ENCODE results near the gene P4HTM.

Gene P4HTM

GRCh38 chr3:49009396-49009795, 19.4 kb downstream of the P4HTM start:
- no peak for DNase-seq

DNA sequence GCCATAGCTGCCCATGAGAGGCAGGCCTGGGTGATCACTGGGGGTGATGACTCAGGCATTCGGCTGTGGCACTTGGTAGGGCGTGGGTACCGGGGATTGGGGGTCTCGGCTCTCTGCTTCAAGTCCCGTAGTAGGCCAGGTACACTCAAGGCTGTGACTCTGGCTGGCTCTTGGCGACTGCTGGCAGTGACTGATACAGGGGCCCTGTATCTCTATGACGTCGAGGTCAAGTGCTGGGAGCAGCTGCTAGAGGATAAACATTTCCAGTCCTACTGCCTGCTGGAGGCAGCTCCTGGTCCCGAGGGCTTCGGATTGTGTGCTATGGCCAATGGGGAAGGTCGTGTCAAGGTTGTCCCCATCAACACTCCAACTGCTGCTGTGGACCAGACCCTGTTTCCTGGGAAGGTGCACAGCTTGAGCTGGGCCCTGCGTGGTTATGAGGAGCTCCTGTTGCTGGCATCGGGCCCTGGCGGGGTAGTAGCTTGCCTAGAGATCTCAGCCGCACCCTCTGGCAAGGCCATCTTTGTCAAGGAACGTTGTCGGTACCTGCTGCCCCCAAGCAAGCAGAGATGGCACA, 22.5 kb downstream of the P4HTM start:
- no peak for DNase-seq

GRCh38 chr3:49013113-49013737, 23.2 kb downstream of the P4HTM start:
- DNase-seq: no peak

DNA sequence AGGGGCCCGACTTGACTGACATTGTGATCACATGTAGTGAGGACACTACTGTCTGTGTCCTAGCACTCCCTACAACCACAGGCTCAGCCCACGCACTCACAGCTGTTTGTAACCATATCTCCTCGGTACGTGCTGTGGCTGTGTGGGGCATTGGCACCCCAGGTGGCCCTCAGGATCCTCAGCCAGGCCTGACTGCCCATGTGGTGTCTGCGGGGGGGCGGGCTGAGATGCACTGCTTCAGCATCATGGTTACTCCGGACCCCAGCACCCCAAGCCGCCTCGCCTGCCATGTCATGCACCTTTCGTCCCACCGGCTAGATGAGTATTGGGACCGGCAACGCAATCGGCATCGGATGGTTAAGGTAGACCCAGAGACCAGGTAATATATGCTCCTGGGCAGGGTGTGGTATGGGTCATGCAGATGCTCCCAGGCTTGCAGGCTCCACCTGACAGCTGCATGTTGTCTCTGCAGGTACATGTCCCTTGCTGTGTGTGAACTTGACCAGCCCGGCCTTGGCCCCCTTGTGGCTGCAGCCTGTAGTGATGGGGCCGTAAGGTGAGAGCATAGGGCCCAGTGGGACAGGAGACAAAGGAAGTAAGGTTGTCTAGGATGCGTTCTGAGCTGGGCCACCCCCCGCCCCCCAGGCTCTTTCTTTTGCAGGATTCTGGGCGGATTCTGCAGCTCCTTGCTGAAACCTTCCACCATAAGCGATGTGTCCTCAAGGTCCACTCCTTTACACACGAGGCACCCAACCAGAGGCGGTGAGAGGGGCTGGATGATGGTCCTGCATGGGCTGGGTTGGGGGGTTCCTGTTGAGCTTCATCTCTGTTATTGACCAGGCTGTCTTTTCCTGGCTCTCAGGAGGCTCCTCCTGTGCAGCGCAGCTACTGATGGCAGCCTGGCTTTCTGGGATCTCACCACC, 24.0 kb downstream of the P4HTM start:
- DNase-seq: peak; percentile 60

DNA sequence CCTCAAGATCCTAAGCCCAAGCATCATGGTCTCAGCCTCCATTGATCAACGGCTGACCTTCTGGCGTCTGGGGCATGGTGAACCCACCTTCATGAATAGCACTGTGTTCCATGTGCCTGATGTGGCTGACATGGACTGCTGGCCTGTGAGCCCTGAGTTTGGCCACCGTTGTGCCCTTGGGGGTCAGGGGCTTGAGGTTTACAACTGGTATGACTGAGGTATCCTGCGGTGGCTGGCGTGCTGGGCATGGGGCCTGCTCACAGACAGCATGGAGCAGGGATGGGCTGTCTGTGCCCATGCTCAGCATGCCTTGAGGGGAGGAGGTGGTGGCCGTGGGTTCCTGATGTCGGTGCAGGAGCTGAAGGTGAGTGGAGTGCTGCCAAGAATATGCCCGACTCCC, 25.0 kb downstream of the P4HTM start:
- no peak for DNase-seq

GRCh38 chr3:49015765-49016164, 25.7 kb downstream of the P4HTM start:
- DNase-seq: no peak

- no peak for DNase-seq
Measured at GRCh38 chr3:49016414-49017228, 26.6 kb downstream of the P4HTM start.

- DNase-seq: no peak
Measured at GRCh38 chr3:49017229-49017970, 27.4 kb downstream of the P4HTM start.

DNA sequence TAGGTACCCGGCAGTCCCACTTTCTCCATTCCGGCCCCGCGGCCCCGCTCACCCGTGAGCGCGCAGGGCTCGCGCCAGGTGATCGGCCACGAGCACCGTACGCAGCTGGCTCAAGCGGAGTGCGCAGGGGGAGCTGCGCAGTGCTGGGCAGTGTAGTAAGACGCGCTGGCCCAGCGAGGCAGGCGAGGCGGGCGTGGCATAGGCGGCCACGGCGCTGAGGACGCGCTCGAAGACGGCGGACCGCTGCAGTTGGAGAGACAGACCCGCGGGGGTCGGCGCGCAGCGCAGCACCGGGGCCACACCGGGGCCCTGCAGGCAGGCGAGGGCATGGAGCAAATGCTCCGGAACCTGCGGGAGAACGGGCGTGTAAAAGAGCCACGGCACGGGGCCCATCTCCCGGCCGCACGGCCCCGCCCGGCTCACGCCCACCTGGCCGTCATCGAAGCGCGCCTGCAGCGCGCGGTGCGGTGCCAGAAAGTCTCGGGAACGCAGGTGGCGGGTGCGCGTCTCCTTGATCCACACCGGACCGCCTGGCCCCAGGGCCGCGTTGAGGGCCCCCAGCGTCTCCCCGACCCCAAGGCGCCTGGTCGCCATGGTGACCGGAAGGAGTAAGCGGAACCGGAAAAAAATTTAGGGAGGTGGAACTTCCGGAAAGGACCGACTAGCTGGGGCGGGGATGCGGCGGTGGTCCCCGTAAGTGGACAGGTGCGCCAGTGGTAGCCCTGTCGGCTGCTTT, 28.1 kb downstream of the P4HTM start, which contains the start of gene DALRD3:
Gene DALRD3 (minus strand): TSS at position 610 of the 736 bp plus-strand sequence. CDS start 16 bp downstream, at position 594.
- peak; percentile 81 for DNase-seq

- no peak for DNase-seq
Measured at GRCh38 chr3:49018707-49019006, 28.6 kb downstream of the P4HTM start.

GRCh38 chr3:49019941-49020329, 29.9 kb downstream of the P4HTM start:
- DNase-seq: no peak

DNA sequence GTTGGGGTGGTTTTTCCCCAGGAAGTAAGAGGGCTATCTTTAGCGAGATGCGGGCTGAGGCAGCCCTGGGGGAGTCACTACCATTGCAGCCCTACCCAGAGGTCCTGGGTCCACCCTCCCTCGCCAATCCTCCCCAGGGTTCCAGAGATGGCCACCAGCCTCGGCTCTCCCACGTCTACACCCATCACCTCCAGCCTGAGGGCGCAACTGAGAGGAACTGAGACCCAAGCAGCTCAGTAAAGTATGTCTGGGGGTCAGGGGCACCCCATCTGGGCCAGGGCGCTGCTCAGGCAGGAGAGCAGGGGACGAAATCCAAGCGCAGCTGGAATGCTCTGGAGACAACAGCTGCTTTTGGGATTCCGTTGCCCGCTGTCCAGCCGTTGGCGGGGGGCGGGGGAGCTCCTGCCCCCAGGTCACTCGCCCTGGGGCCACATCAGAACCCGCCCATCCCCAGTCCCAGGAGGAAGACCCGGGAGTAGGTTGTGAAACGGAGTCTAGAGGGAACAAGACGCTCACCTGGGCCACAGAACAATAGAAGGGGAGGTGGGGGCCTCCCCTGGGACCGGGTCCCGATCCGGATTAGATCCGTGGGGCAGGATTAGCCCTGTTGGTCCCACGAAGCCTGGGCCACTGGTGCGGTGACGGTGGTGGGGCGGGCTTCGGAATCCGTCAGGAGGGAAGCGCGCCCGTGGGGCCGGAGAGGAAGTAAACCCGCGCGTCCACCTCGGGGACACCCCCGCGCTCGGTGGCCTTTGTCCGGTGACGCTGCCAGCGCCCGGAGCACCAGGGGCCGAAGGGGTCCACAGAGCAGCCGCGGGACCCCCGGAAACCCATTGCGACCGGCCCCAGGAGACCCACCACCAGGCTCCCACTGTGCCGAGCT, 30.5 kb downstream of the P4HTM start:
- DNase-seq: peak; percentile 59

DNA sequence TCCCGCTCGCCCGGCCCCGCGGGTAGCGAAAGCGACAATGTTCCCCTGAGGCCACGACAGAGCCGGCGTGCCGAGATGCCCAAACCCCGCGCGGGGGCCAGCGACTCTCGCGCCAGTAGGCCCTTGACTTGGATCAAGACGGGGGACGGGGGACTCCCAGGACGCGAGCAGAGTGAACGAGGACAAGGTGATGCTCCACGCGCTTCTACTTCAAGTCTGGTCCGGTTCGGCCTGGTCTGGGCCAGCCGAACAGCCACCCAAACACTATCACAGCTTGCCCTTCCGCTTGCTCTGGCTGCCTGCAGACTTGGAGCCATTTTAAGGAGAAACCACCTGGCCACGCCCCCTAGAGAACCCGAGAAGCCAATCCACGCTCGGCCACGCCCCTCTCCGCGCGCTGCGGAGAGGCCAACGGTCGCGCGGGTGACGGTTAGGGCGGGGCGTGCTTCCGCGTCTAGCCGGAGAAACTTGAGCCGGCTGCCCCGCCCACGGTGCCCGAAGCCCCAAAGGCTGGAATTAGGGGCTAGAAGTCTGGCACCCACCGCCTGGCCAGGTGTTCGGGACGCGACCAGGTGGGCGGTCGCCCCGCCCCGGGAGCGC, 31.3 kb downstream of the P4HTM start:
- peak; percentile 99 for DNase-seq

DNA sequence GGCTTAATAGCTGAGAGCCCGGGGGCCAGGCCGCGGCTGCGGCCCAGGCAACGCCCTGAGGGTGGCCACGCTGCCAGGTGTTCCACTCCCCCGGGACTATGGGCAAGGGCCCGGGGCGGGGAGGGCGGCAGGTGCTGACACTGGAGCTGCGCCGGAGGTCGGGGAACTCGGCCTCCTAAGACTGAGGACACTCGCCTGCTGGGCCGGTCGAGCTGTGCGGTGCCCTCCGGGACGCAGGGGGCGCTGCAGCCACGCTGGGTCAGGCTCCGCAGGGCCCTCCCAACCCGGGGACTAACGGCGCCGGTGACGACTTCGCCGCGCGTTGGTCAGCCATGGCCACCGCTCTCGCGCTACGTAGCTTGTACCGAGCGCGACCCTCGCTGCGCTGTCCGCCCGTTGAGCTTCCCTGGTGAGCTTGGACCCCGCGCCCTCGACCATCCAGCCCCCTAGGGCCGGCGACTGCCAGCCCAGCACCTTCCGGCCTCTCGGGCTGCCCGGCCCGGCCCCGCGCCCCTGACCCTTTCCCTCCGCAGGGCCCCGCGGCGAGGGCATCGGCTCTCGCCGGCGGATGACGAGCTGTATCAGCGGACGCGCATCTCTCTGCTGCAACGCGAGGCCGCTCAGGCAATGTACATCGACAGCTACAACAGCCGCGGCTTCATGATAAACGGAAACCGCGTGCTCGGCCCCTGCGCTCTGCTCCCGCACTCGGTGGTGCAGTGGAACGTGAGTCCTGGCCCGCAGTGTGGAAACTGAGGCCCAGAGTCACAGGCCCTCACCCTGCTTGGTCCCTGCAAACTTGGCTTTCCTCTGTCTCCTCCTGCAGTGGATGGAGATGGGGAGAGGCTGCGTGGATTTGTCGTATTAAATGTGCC, 32.0 kb downstream of the P4HTM start, which contains the start of gene NDUFAF3:
Gene NDUFAF3 (plus strand): TSS at position 309 of the 875 bp plus-strand sequence. CDS start 24 bp downstream, at position 333.
- peak; percentile 96 for DNase-seq

GRCh38 chr3:49022688-49023171, 32.7 kb downstream of the P4HTM start:
- no peak for DNase-seq

GRCh38 chr3:49023775-49024174, 33.7 kb downstream of the P4HTM start:
- DNase-seq: no peak

DNA sequence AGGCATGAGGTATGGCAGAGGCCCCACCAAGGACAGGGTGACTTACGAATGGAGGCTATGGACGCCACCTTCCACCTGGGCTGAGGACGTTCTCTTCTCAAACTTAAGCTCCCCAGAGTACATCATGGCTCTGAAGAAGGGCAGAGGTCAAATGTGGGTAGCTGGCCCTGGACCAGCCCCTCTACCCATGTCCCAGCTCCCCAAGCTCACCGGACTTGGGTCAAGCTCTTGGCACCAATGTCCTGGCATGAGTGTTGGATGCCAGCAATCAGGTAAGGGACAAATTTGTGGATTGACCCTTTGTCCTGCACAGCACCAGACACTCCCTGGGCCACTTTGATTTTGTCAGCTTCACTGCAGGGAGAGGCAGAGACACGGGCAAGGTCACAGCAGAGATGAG, 34.4 kb downstream of the P4HTM start:
- no peak for DNase-seq

- DNase-seq: no peak
Measured at GRCh38 chr3:49025005-49025792, 35.2 kb downstream of the P4HTM start.
